ENCODE data around the gene NPSR1.

Gene NPSR1

GRCh38 chr7:34728156-34728555 is 70.1 kb downstream of the NPSR1 start:
- no peak for TF ChIP-seq CTCF (IDR thresholded peaks at IDR 0.05; ENCODE audit: low read depth, low read length, missing control alignments)
- no peak overlapping the region for H3K4me3 ChIP-seq (replicated peaks; ENCODE audit: low read depth, low read length)
- no peak for DNase-seq (ENCODE audit: extremely low read depth, low read depth)

- no peak for DNase-seq (ENCODE audit: extremely low read depth, low read depth)
- no peak for TF ChIP-seq CTCF (IDR thresholded peaks at IDR 0.05; ENCODE audit: low read depth, low read length, missing control alignments)
Observed at GRCh38 chr7:34734771-34735170, 76.8 kb downstream of the NPSR1 start.

GRCh38 chr7:34735526-34735925 is 77.5 kb downstream of the NPSR1 start:
- TF ChIP-seq CTCF (IDR thresholded peaks at IDR 0.05; ENCODE audit: low read depth, low read length, missing control alignments) = no peak
- DNase-seq (ENCODE audit: extremely low read depth, low read depth) = no peak
- H3K4me3 ChIP-seq (replicated peaks; ENCODE audit: low read depth, low read length) = no peak overlapping the region

More at GRCh38 chr7:34734771-34735170, 76.8 kb downstream of the NPSR1 start:
- H3K4me3 ChIP-seq (replicated peaks; ENCODE audit: low read depth, low read length) = no peak overlapping the region

GRCh38 chr7:34739651-34740300 is 81.8 kb downstream of the NPSR1 start:
- no peak for DNase-seq (ENCODE audit: extremely low read depth, low read depth)

GRCh38 chr7:34740840-34741239 is 82.8 kb downstream of the NPSR1 start:
- TF ChIP-seq CTCF (IDR thresholded peaks at IDR 0.05; ENCODE audit: low read depth, low read length, missing control alignments) = no peak
- DNase-seq (ENCODE audit: extremely low read depth, low read depth) = no peak
- no peak overlapping the region for H3K4me3 ChIP-seq (replicated peaks; ENCODE audit: low read depth, low read length)

More at GRCh38 chr7:34739651-34740300, 81.8 kb downstream of the NPSR1 start:
- TF ChIP-seq CTCF (IDR thresholded peaks at IDR 0.05; ENCODE audit: low read depth, low read length, missing control alignments) = no peak
- no peak overlapping the region for H3K4me3 ChIP-seq (replicated peaks; ENCODE audit: low read depth, low read length)

- DNase-seq (ENCODE audit: extremely low read depth, low read depth) = no peak
- no peak for TF ChIP-seq CTCF (IDR thresholded peaks at IDR 0.05; ENCODE audit: low read depth, low read length, missing control alignments)
- H3K4me3 ChIP-seq (replicated peaks; ENCODE audit: low read depth, low read length) = no peak overlapping the region
Observed at GRCh38 chr7:34747176-34747781, 89.3 kb downstream of the NPSR1 start.

Measured in HFF-Myc (cell line).